Neural cell (in vitro differentiated cells): Measurements from ENCODE around the gene TAB2. TPM values are rescaled to one million over a fixed set of nuclear protein-coding genes. Genes with fewer than 3 reads are reported as not detected.

Experiments
- H2AFZ ChIP-seq: fragments of 200-600, 300-800 bp; sonication (generic), shearing (Covaris generic); 2 replicates; pipeline ENCODE4 v1.6.0; 2014; ENCODE audit warnings: low read depth, mild to moderate bottlenecking, antibody characterized with exemption, low read length, moderate library complexity
- H3F3A ChIP-seq: fragments of 200-600 bp; shearing (Covaris generic); 2 replicates; pipeline ENCODE4 v1.6.1; 2016; ENCODE audit warnings: mild to moderate bottlenecking, moderate library complexity, mixed read lengths, antibody characterized with exemption, low read length; ENCODE audit not compliant: insufficient read depth, poor library complexity, severe bottlenecking
- H3K27ac ChIP-seq: fragments of 200-600, 300-800 bp; sonication (generic), shearing (Covaris generic); 2 replicates; pipeline ENCODE4 v1.5.1; 2014; ENCODE audit warnings: mild to moderate bottlenecking, low read length, moderate library complexity
- H3K27me3 ChIP-seq: fragments of 300-800, 200-600 bp; sonication (generic), shearing (Covaris generic); 2 replicates; pipeline ENCODE4 v1.6.0; 2014; ENCODE audit warnings: mild to moderate bottlenecking, low read depth, low read length, moderate library complexity; ENCODE audit not compliant: insufficient read depth
- H3K36me3 ChIP-seq: fragments of 300-800, 200-600 bp; sonication (generic), shearing (Covaris generic); 2 replicates; pipeline ENCODE4 v1.5.1; 2014; ENCODE audit warnings: mild to moderate bottlenecking, antibody characterized with exemption, low read length, moderate library complexity; ENCODE audit not compliant: insufficient read depth
- H3K4me2 ChIP-seq: fragments of 300-800, 200-600 bp; sonication (generic), shearing (Covaris generic); 2 replicates; pipeline ENCODE4 v1.6.0; 2014; ENCODE audit warnings: mild to moderate bottlenecking, low read length
- H3K4me3 ChIP-seq: fragments of 300-800, 200-600 bp; sonication (generic), shearing (Covaris generic); 2 replicates; pipeline ENCODE4 v1.5.1; 2014; ENCODE audit warnings: mild to moderate bottlenecking, low read length, moderate library complexity
- H3K79me2 ChIP-seq: fragments of 200-600 bp; shearing (Covaris generic); replicated peaks from 2 replicates; pipeline ENCODE4 v1.6.0; 2014; ENCODE audit warnings: mild to moderate bottlenecking, low read length, moderate library complexity; ENCODE audit not compliant: insufficient read depth
- H3K9ac ChIP-seq: fragments of 300-800, 200-600 bp; sonication (generic), shearing (Covaris generic); 2 replicates; pipeline ENCODE4 v1.6.1; 2016; ENCODE audit warnings: mild to moderate bottlenecking, low read length, mixed read lengths
- H3K9me2 ChIP-seq: fragments of 200-600 bp; shearing (Covaris generic); 2 replicates; pipeline ENCODE4 v1.6.1; 2016; ENCODE audit warnings: mild to moderate bottlenecking, low read length, mixed read lengths; ENCODE audit not compliant: insufficient read depth
- H3K9me3 ChIP-seq: fragments of 200-600, 300-800 bp; sonication (generic), shearing (Covaris generic); 2 replicates; pipeline ENCODE4 v1.6.1; 2016; ENCODE audit warnings: mild to moderate bottlenecking, mixed run types, low read length, moderate library complexity, mixed read lengths
- H4K20me1 ChIP-seq: fragments of 200-600 bp; shearing (Covaris generic); 2 replicates; pipeline ENCODE4 v1.6.1; 2016; ENCODE audit warnings: mild to moderate bottlenecking, mixed run types; ENCODE audit not compliant: insufficient read depth
- EP300 ChIP-seq: fragments of 450-650 bp; conservative IDR thresholded peaks from 2 replicates; pipeline ENCODE4 v1.6.1; 2014; ENCODE audit warnings: antibody characterized with exemption, mild to moderate bottlenecking, moderate library complexity; ENCODE audit not compliant: poor library complexity, severe bottlenecking
- EZH2 ChIP-seq: fragments of 200-600, 300-800 bp; shearing (Covaris generic), sonication (generic); IDR thresholded peaks from 2 replicates; pipeline ENCODE4 v1.6.1; 2014; ENCODE audit warnings: antibody characterized with exemption, low read length, borderline replicate concordance, mild to moderate bottlenecking; ENCODE audit not compliant: insufficient read depth, poor library complexity, severe bottlenecking
- MXI1 ChIP-seq: fragments of 450-650 bp; conservative IDR thresholded peaks from 2 replicates; pipeline ENCODE4 v1.6.1; 2014; ENCODE audit warnings: antibody characterized with exemption, mild to moderate bottlenecking; ENCODE audit not compliant: poor library complexity, severe bottlenecking
- POLR2AphosphoS5 ChIP-seq: IDR thresholded peaks from 2 replicates; pipeline ENCODE4 v1.6.1; 2012
- RAD21 ChIP-seq: fragments of 450-650 bp; conservative IDR thresholded peaks from 2 replicates; pipeline ENCODE4 v1.6.1; 2014; ENCODE audit warnings: antibody characterized with exemption, mild to moderate bottlenecking, moderate library complexity
- SMC3 ChIP-seq: fragments of 450-650 bp; conservative IDR thresholded peaks from 2 replicates; pipeline ENCODE4 v1.6.1; 2014; ENCODE audit warnings: antibody characterized with exemption, mild to moderate bottlenecking, moderate library complexity; ENCODE audit not compliant: poor library complexity
- TAF1 ChIP-seq: IDR thresholded peaks from 2 replicates; pipeline ENCODE4 v1.6.1; 2012; ENCODE audit warnings: low read depth
- polyA plus RNA-seq: library from polyadenylated mRNA; depleted of rRNA; stranded (reverse); fragments of >200 nt; gene quantifications from 2 replicates; pipeline ENCODE4 v1.2.3, GENCODE V29; 2014
- TF ChIP-seq, protein P1 (sequence below): fragments of 450-650 bp; IDR thresholded peaks from 2 replicates; pipeline ENCODE4 v1.5.1; 2014; ENCODE audit warnings: antibody characterized with exemption, mild to moderate bottlenecking, moderate library complexity; ENCODE audit not compliant: poor library complexity, severe bottlenecking
- TF ChIP-seq, protein P2 (sequence below): IDR thresholded peaks from 2 replicates; pipeline ENCODE4 v1.6.1; 2012; ENCODE audit warnings: borderline replicate concordance

Gene TAB2
- polyA plus RNA-seq, 1 donor from 2014 or later, result 27.6 TPM

DNA sequence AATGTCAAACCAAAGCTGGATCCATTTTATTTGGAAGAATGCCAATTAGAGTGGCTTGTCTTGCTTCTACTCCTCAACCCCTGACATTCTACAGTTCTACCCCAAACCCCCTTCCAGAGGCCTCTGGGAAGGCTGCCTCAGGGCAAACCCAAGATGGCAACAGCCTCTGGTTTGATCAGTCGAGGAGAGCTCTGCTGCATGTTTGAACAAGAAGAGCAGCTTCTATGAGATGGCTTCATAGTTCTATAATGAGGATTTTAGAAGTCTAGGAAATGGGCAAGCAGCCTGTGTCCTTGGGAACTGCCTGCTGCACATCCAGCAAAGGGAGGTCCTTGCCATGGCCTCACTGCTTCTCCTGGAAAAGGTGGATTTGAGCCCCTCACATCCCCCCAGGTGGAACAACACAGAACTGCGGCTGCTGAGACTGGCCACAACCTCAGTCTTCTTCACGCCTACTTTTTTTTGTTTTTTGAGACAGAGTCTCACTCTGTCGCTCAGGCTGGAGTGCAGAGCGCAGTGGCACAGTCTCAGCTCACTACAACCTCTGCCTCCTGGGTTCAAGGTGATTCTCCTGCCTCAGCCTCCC, 129.4 kb downstream of the TAB2 start:
- no peaks in the 10 kb centered on the region for H4K20me1 ChIP-seq
- H3K4me3 ChIP-seq, result no peak overlapping the region
- peaks cover 23% of the 10 kb centered on the region for H3K27me3 ChIP-seq

DNA sequence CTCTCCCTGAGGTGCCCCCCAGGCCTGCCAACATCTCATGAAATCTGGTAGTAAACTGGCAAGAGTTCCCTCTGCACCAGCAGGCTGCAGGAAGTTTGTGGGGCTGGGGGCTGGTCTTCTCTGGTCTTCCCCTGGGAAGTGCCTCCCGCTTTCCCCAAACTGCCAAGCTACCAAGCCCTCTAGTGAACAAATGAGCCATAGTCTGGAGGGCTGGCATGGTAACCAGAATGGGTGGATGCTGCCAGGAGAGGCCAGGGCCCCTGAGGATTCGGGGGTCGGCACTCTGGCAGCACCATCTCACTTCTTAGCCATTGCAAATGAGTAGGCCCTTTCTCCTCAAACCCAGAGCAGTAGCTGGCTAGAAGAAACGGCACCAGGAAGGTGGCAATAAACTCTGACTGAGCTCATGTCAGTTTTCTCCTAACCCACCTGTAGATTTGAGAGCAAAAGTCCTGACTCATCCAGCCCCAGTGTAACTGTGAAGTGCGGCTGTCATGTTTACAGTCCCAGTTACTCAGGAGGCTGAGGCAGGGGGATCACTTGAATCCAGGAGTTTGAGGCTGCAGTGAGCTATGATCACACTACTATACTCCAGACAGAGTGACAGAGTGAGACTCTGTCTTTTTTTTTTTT, 131.4 kb downstream of the TAB2 start:
- H3K4me3 ChIP-seq, result no peak overlapping the region
- no peak overlapping the region for H3K9ac ChIP-seq
- no peak overlapping the region for H3K27ac ChIP-seq
- H3K9me3 ChIP-seq, result peaks cover 5% of the 10 kb centered on the region
- no peaks in the 10 kb centered on the region for H4K20me1 ChIP-seq
- no peaks in the 10 kb centered on the region for H3K9me2 ChIP-seq
- H3K4me2 ChIP-seq, result no peak overlapping the region
- no peaks in the 10 kb centered on the region for H3F3A ChIP-seq
- no peak overlapping the region for H2AFZ ChIP-seq
- H3K27me3 ChIP-seq, result peaks cover 33% of the 10 kb centered on the region
- H3K79me2 ChIP-seq, result no peaks in the 10 kb centered on the region
- no peaks in the 10 kb centered on the region for H3K36me3 ChIP-seq
- TF ChIP-seq, protein P1, sequence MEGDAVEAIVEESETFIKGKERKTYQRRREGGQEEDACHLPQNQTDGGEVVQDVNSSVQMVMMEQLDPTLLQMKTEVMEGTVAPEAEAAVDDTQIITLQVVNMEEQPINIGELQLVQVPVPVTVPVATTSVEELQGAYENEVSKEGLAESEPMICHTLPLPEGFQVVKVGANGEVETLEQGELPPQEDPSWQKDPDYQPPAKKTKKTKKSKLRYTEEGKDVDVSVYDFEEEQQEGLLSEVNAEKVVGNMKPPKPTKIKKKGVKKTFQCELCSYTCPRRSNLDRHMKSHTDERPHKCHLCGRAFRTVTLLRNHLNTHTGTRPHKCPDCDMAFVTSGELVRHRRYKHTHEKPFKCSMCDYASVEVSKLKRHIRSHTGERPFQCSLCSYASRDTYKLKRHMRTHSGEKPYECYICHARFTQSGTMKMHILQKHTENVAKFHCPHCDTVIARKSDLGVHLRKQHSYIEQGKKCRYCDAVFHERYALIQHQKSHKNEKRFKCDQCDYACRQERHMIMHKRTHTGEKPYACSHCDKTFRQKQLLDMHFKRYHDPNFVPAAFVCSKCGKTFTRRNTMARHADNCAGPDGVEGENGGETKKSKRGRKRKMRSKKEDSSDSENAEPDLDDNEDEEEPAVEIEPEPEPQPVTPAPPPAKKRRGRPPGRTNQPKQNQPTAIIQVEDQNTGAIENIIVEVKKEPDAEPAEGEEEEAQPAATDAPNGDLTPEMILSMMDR, result no peak
- TF ChIP-seq, protein P2, sequence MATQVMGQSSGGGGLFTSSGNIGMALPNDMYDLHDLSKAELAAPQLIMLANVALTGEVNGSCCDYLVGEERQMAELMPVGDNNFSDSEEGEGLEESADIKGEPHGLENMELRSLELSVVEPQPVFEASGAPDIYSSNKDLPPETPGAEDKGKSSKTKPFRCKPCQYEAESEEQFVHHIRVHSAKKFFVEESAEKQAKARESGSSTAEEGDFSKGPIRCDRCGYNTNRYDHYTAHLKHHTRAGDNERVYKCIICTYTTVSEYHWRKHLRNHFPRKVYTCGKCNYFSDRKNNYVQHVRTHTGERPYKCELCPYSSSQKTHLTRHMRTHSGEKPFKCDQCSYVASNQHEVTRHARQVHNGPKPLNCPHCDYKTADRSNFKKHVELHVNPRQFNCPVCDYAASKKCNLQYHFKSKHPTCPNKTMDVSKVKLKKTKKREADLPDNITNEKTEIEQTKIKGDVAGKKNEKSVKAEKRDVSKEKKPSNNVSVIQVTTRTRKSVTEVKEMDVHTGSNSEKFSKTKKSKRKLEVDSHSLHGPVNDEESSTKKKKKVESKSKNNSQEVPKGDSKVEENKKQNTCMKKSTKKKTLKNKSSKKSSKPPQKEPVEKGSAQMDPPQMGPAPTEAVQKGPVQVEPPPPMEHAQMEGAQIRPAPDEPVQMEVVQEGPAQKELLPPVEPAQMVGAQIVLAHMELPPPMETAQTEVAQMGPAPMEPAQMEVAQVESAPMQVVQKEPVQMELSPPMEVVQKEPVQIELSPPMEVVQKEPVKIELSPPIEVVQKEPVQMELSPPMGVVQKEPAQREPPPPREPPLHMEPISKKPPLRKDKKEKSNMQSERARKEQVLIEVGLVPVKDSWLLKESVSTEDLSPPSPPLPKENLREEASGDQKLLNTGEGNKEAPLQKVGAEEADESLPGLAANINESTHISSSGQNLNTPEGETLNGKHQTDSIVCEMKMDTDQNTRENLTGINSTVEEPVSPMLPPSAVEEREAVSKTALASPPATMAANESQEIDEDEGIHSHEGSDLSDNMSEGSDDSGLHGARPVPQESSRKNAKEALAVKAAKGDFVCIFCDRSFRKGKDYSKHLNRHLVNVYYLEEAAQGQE, result no peak
- no peak for TF ChIP-seq MXI1
- TF ChIP-seq EP300, result no peak
- no peak for TF ChIP-seq TAF1
- no peak for TF ChIP-seq RAD21
- no peak for TF ChIP-seq SMC3
- TF ChIP-seq EZH2, result no peak
- TF ChIP-seq POLR2AphosphoS5, result no peak

More for the DNA sequence above, 129.4 kb downstream of the TAB2 start:
- Histone ChIP-seq H3K27ac (no peak overlapping the region), H3K4me2 (no peak overlapping the region), H3K36me3 (no peaks in the 10 kb centered on the region), H3F3A (no peaks in the 10 kb centered on the region), H3K9me3 (peaks cover 5% of the 10 kb centered on the region), H3K79me2 (no peaks in the 10 kb centered on the region), H3K9ac (no peak overlapping the region), H3K9me2 (no peaks in the 10 kb centered on the region), H2AFZ (no peak overlapping the region)
- TF ChIP-seq MXI1, result no peak
- TF ChIP-seq SMC3, result no peak
- no peak for TF ChIP-seq EP300
- TF ChIP-seq, protein P2, result no peak
- TF ChIP-seq, protein P1, result no peak
- no peak for TF ChIP-seq RAD21
- TF ChIP-seq EZH2, result no peak
- no peak for TF ChIP-seq POLR2AphosphoS5
- no peak for TF ChIP-seq TAF1
